ENCODE results near the gene SDR39U1.
A peak's percentile ranks its signal among the peaks of the same experiment; 100 is the strongest.

Gene SDR39U1

GRCh38 chr14:24408764-24409163 lies 33.8 kb downstream of the SDR39U1 start:
- DNase-seq, result no peak

GRCh38 chr14:24407608-24408325 lies 34.8 kb downstream of the SDR39U1 start:
- no peak for DNase-seq

- DNase-seq, result no peak
Measured at GRCh38 chr14:24406416-24406815, 36.2 kb downstream of the SDR39U1 start.

- DNase-seq, result no peak
Measured at GRCh38 chr14:24404814-24405213, 37.8 kb downstream of the SDR39U1 start.

- no peak for DNase-seq
Measured at GRCh38 chr14:24403294-24403998, 39.1 kb downstream of the SDR39U1 start.

- DNase-seq, result no peak
Measured at GRCh38 chr14:24401810-24402702, 40.5 kb downstream of the SDR39U1 start.

GRCh38 chr14:24399999-24400718 lies 42.4 kb downstream of the SDR39U1 start:
- no peak for DNase-seq

GRCh38 chr14:24399447-24399822 lies 43.1 kb downstream of the SDR39U1 start:
- peak in 1 of 6 experiments; percentile 13 for DNase-seq

GRCh38 chr14:24398653-24399446 lies 43.7 kb downstream of the SDR39U1 start, which contains the start of gene NYNRIN:
NYNRIN (plus strand) TSS chr14:24399003; CDS start chr14:24399247, 244 bp downstream.
- peak in 3 of 6 experiments; percentile 39 to 42 (median 41) for DNase-seq

GRCh38 chr14:24398293-24398652 lies 44.3 kb downstream of the SDR39U1 start:
- no peak for DNase-seq

GRCh38 chr14:24397639-24398292 lies 44.8 kb downstream of the SDR39U1 start:
- no peak for DNase-seq

GRCh38 chr14:24395609-24396582 lies 46.7 kb downstream of the SDR39U1 start:
- no peak for DNase-seq

GRCh38 chr14:24394275-24394674 lies 48.3 kb downstream of the SDR39U1 start:
- DNase-seq, result no peak

GRCh38 chr14:24392325-24393091 lies 50.1 kb downstream of the SDR39U1 start:
- no peak for DNase-seq

GRCh38 chr14:24390701-24391468 lies 51.7 kb downstream of the SDR39U1 start:
- no peak for DNase-seq
